CD4-positive, alpha-beta T cell (primary cell): ENCODE data around the gene RAB7A. TPM values are rescaled to one million over a fixed set of nuclear protein-coding genes. Genes with fewer than 3 reads are reported as not detected.
A peak's percentile ranks its signal among the peaks of the same experiment; 100 is the strongest.

Experiments
- ATAC-seq: fragments of 200-7000 bp; cut with Tn5 transposase; one replicate; pipeline ENCODE4 v1.10.0; 2022; ENCODE audit warnings: mild to moderate bottlenecking; ENCODE audit not compliant: poor library complexity
- CTCF ChIA-PET: fragments of 350-600 bp; sonication (Branson Sonifier 250); formaldehyde crosslinking; loops from one replicate; lab custom pipeline; 2021; ENCODE audit warnings: antibody characterized with exemption, inconsistent platforms; lab: Charles Lee
- POLR2A ChIA-PET: fragments of 350-600 bp; sonication (Branson Sonifier 250); formaldehyde crosslinking; loops from one replicate; lab custom pipeline; 2021; ENCODE audit warnings: antibody characterized with exemption, inconsistent platforms; lab: Charles Lee
- DNase-seq, 14 experiments: peaks; one replicate each; pipeline ENCODE4 v3.0.0-alpha.2; 2013 to 2020; ENCODE audit warnings: mixed read lengths in 2 of 14
- H3K27ac ChIP-seq, 2 donors: one replicate each; pipeline versions ENCODE4 v1.5.1 to v1.7.0; 2013; ENCODE audit warnings: low read length in 2 of 2, low read depth in 1 of 2, mild to moderate bottlenecking in 1 of 2
- H3K27me3 ChIP-seq, 2 experiments: 1 replicate in 1 of 2; 2 replicates in 1 of 2; pipeline versions ENCODE4 v1.6.1 to v1.7.0; 2013; ENCODE audit warnings: low read length in 2 of 2, control low read depth in 1 of 2, mild to moderate bottlenecking in 1 of 2, moderate library complexity in 1 of 2; ENCODE audit not compliant: insufficient read depth in 2 of 2, control insufficient read depth in 1 of 2
- H3K36me3 ChIP-seq: one replicate; pipeline ENCODE4 v1.6.1; 2013; ENCODE audit warnings: low read length, control low read depth; ENCODE audit not compliant: insufficient read depth
- H3K4me1 ChIP-seq: one replicate; pipeline ENCODE4 v1.6.1; 2013; ENCODE audit warnings: low read length, control low read depth; ENCODE audit not compliant: insufficient read depth
- H3K4me3 ChIP-seq: one replicate; pipeline ENCODE4 v1.5.1; 2013; ENCODE audit warnings: mild to moderate bottlenecking, low read length, moderate library complexity
- H3K9me3 ChIP-seq, 2 experiments: 1 replicate in 1 of 2; 2 replicates in 1 of 2; pipeline versions ENCODE4 v1.6.1 to v1.7.0; 2013; ENCODE audit warnings: low read length in 2 of 2, mild to moderate bottlenecking in 2 of 2, control low read depth in 1 of 2, moderate library complexity in 1 of 2; ENCODE audit not compliant: control insufficient read depth in 1 of 2, insufficient read depth in 1 of 2
- H3K27ac Mint-ChIP-seq: one replicate; pipeline ENCODE4 v1.8.0; 2020; ENCODE audit warnings: mixed read lengths
- H3K27me3 Mint-ChIP-seq: one replicate; pipeline ENCODE4 v1.8.0; 2021; ENCODE audit warnings: mixed read lengths
- H3K36me3 Mint-ChIP-seq: one replicate; pipeline ENCODE4 v1.8.0; 2021; ENCODE audit warnings: low read depth, mixed read lengths
- H3K4me1 Mint-ChIP-seq: one replicate; pipeline ENCODE4 v1.8.0; 2021; ENCODE audit warnings: low read depth, mixed read lengths
- H3K4me3 Mint-ChIP-seq: one replicate; pipeline ENCODE4 v1.8.0; 2020; ENCODE audit warnings: mild to moderate bottlenecking, mixed read lengths
- H3K9me3 Mint-ChIP-seq: one replicate; pipeline ENCODE4 v1.8.0; 2020; ENCODE audit warnings: mixed read lengths
- CTCF ChIP-seq: fragments of 200-600 bp; IDR thresholded peaks from one replicate; pipeline ENCODE4 v1.8.0; 2022; ENCODE audit warnings: antibody characterized with exemption, mild to moderate bottlenecking
- intact Hi-C, 2 experiments: fragments of 100-400 bp; cut with DNase I in 1 of 2; cut with micrococcal nuclease in 1 of 2; formaldehyde crosslinking; loops; one replicate each; pipeline versions ENCODE4 v1.15.1 to v1.9.0; 2023 to 2025; cut with DNase I, micrococcal nuclease
- total RNA-seq, 174 experiments: library from RNA in 2 of 174; stranded (reverse) in 2 of 174; gene quantifications; one replicate each; pipeline ENCODE4 v1.2.3 and lab custom pipeline; 2021 to 2026

Gene RAB7A
- total RNA-seq, 2 experiments from 2014 or later, result 113 to 121 TPM

- H3K4me1 Mint-ChIP-seq, result peaks cover 89% of the 10 kb centered on the region
- Histone ChIP-seq H3K9me3 (no peaks in the 10 kb centered on the region), H3K27ac (no peak overlapping the region), H3K27me3 (no peaks in the 10 kb centered on the region), H3K4me3 (no peak overlapping the region), H3K36me3 (no peaks in the 10 kb centered on the region), H3K4me1 (peaks cover 68% of the 10 kb centered on the region)
- POLR2A ChIA-PET, result interaction anchor here (0.7 to 2.0 kb wide), 3 partner anchors 9 to 149 kb away, joined by 3 to 5 read pairs (median 4); partner anchors contain the start of gene ACAD9
- ATAC-seq (no peak), DNase-seq (no peak)
- no peaks in the 10 kb centered on the region for H3K27me3 Mint-ChIP-seq
- H3K9me3 Mint-ChIP-seq, result no peaks in the 10 kb centered on the region
- CTCF ChIA-PET, result interaction anchor here (1.1 kb wide), 1 partner anchor 50 kb away, joined by 3 read pairs; no protein-coding TSS in a partner anchor
- peak overlapping the region; percentile 68 for H3K4me3 Mint-ChIP-seq
- intact Hi-C loops, result loop anchor here in 1 of 2 experiments (5.0 kb wide), 1 partner anchor 37 kb away; no protein-coding TSS in a partner anchor
- TF ChIP-seq CTCF, result no peak
- peaks cover 51% of the 10 kb centered on the region for H3K36me3 Mint-ChIP-seq
- peak overlapping the region; percentile 57 for H3K27ac Mint-ChIP-seq
These were observed 4.5 kb downstream of the RAB7A start for GRCh38 chr3:128730471-128730870.

GRCh38 chr3:128734523-128735189 is 8.7 kb downstream of the RAB7A start:
- no peak for TF ChIP-seq CTCF
- ChIA-PET POLR2A (interaction anchor here (1.3 kb wide), 1 partner anchor 9 kb away, joined by 3 read pairs; the partner anchor contains the start of gene RAB7A), CTCF (interaction anchor here (0.7 to 2.3 kb wide), 3 partner anchors 40 to 60 kb away, joined by 3 to 6 read pairs (median 5); no protein-coding TSS in a partner anchor)
- H3K36me3 Mint-ChIP-seq, result peaks cover 53% of the 10 kb centered on the region
- Histone ChIP-seq H3K4me1 (peaks cover 46% of the 10 kb centered on the region), H3K9me3 (no peaks in the 10 kb centered on the region), H3K27ac (no peak overlapping the region), H3K27me3 (no peaks in the 10 kb centered on the region), H3K4me3 (no peak overlapping the region), H3K36me3 (peaks cover 20% of the 10 kb centered on the region)
- ATAC-seq (no peak), DNase-seq (no peak)
- H3K4me1 Mint-ChIP-seq, result peaks cover 74% of the 10 kb centered on the region
- no peaks in the 10 kb centered on the region for H3K9me3 Mint-ChIP-seq
- intact Hi-C loops, result loop anchor here in 1 of 2 experiments (5.0 kb wide), 1 partner anchor 33 kb away; no protein-coding TSS in a partner anchor
- H3K27me3 Mint-ChIP-seq, result no peaks in the 10 kb centered on the region
- peak overlapping the region; percentile 47 for H3K27ac Mint-ChIP-seq
- H3K4me3 Mint-ChIP-seq, result peak overlapping the region; percentile 13

- peaks cover 69% of the 10 kb centered on the region for H3K4me1 Mint-ChIP-seq
- H3K4me3 ChIP-seq, result no peak overlapping the region
- peak overlapping the region; percentile 47 for H3K27ac Mint-ChIP-seq
- H3K4me3 Mint-ChIP-seq, result peak overlapping the region; percentile 28
- intact Hi-C loops, result no loop called here
- H3K36me3 Mint-ChIP-seq, result peaks cover 54% of the 10 kb centered on the region
- H3K9me3 ChIP-seq, result no peaks in the 10 kb centered on the region
- H3K36me3 ChIP-seq, result peaks cover 23% of the 10 kb centered on the region
- no peaks in the 10 kb centered on the region for H3K27me3 Mint-ChIP-seq
- no peak for TF ChIP-seq CTCF
- ChIA-PET POLR2A (interaction anchor here (1.3 kb wide), 1 partner anchor 9 kb away, joined by 3 read pairs; the partner anchor contains the start of gene RAB7A), CTCF (interaction anchor here (0.6 to 2.3 kb wide), 3 partner anchors 55 to 189 kb away, joined by 5 to 6 read pairs (median 5); no protein-coding TSS in a partner anchor)
- no peak overlapping the region for H3K27ac ChIP-seq
- no peaks in the 10 kb centered on the region for H3K27me3 ChIP-seq
- ATAC-seq (no peak), DNase-seq (no peak)
- H3K4me1 ChIP-seq, result peaks cover 41% of the 10 kb centered on the region
- H3K9me3 Mint-ChIP-seq, result no peaks in the 10 kb centered on the region
These were observed 9.3 kb downstream of the RAB7A start for GRCh38 chr3:128735287-128735686.
